Hematopoietic multipotent progenitor cell (in vitro differentiated cells): ENCODE results near the gene GTF2A2. TPM values are rescaled to one million over a fixed set of nuclear protein-coding genes. Genes with fewer than 3 reads are reported as not detected.
A peak's percentile ranks its signal among the peaks of the same experiment; 100 is the strongest.
"Not testable (repeated sequence)": the region's sequence is repeated elsewhere in the genome, so short reads cannot be mapped to it uniquely, and the experiment has no call there.

ENCODE experiments used
- DNase-seq, 3 donors: peaks; one replicate each; pipeline ENCODE4 v3.0.0-alpha.2; 2011 to 2015; ENCODE audit warnings: low read depth in 2 of 3, low spot score in 2 of 3
- total RNA-seq: library from RNA; depleted of rRNA; stranded (reverse); fragments of >200 nt; gene quantifications from one replicate; pipeline ENCODE4 v1.2.3, GENCODE V29; 2012

GTF2A2 gene
- total RNA-seq, 1 donor: 20.7 TPM

GRCh38 chr15:59676565-59676964, 19.2 kb upstream of the GTF2A2 start:
- DNase-seq: no peak

- DNase-seq: no peak
Measured at GRCh38 chr15:59674361-59674877, 17.1 kb upstream of the GTF2A2 start.

- peak in 1 of 3 donors; percentile 48 for DNase-seq
Measured at GRCh38 chr15:59668556-59668955, 11.2 kb upstream of the GTF2A2 start.

GRCh38 chr15:59662260-59662659, 4.9 kb upstream of the GTF2A2 start:
- no peak for DNase-seq

GRCh38 chr15:59659366-59659765, 2.1 kb upstream of the GTF2A2 start:
- DNase-seq: no peak

GRCh38 chr15:59657635-59658125, 365 bp upstream of the GTF2A2 start:
- DNase-seq: no peak

- DNase-seq: no peak
Measured at GRCh38 chr15:59654046-59654445, 3.3 kb downstream of the GTF2A2 start.

GRCh38 chr15:59649603-59650002, 7.7 kb downstream of the GTF2A2 start:
- no peak for DNase-seq

GRCh38 chr15:59647085-59647484, 10.2 kb downstream of the GTF2A2 start:
- no peak for DNase-seq

- no peak for DNase-seq
Measured at GRCh38 chr15:59646277-59646676, 11.0 kb downstream of the GTF2A2 start.

- not testable (repeated sequence) for DNase-seq
Measured at GRCh38 chr15:59645812-59646211, 11.5 kb downstream of the GTF2A2 start.

- DNase-seq: no peak
Measured at GRCh38 chr15:59644756-59645155, 12.6 kb downstream of the GTF2A2 start.

GRCh38 chr15:59642351-59642750, 15.0 kb downstream of the GTF2A2 start:
- peak in 1 of 3 donors; percentile 9 for DNase-seq

- peak in 1 of 3 donors; percentile 9 for DNase-seq
Measured at GRCh38 chr15:59637507-59637906, 19.8 kb downstream of the GTF2A2 start.

GRCh38 chr15:59636184-59636583, 21.1 kb downstream of the GTF2A2 start:
- DNase-seq: no peak

GRCh38 chr15:59632714-59633113, 24.6 kb downstream of the GTF2A2 start:
- no peak for DNase-seq

- peak in 2 of 3 donors; percentile 58 to 61 for DNase-seq
Measured at GRCh38 chr15:59622289-59622688, 35.0 kb downstream of the GTF2A2 start.

GRCh38 chr15:59618406-59618805, 38.9 kb downstream of the GTF2A2 start:
- DNase-seq: no peak

GRCh38 chr15:59616379-59616778, 40.9 kb downstream of the GTF2A2 start:
- DNase-seq: no peak

GRCh38 chr15:59615661-59616060, 41.7 kb downstream of the GTF2A2 start:
- no peak for DNase-seq

GRCh38 chr15:59614153-59614552, 43.2 kb downstream of the GTF2A2 start:
- no peak for DNase-seq

GRCh38 chr15:59611276-59612260, 45.7 kb downstream of the GTF2A2 start, which contains the start of gene GCNT3:
TSS of gene GCNT3 (plus strand) at chr15:59611783. CDS start at chr15:59618239, 6,456 bp downstream.
- peak in 1 of 3 donors; percentile 11 for DNase-seq
